HUES6 (cell line): ENCODE results near the gene CDKN1B.

ENCODE experiments used
- H3K27ac ChIP-seq: 2 replicates; pipeline ENCODE4 v1.7.0; 2013; ENCODE audit warnings: low read depth, mild to moderate bottlenecking, low read length, inconsistent platforms
- H3K27me3 ChIP-seq: 2 replicates; pipeline ENCODE4 v1.6.1; 2013; ENCODE audit warnings: low read length; ENCODE audit not compliant: control insufficient read depth, insufficient read depth
- H3K36me3 ChIP-seq: 2 replicates; pipeline ENCODE4 v1.6.1; 2013; ENCODE audit warnings: low read length; ENCODE audit not compliant: control insufficient read depth, insufficient read depth
- H3K4me1 ChIP-seq: 2 replicates; pipeline ENCODE4 v1.6.1; 2013; ENCODE audit warnings: low read length; ENCODE audit not compliant: control insufficient read depth, insufficient read depth
- H3K4me3 ChIP-seq: 2 replicates; pipeline ENCODE4 v1.5.1; 2013; ENCODE audit warnings: low read depth, low read length
- H3K9ac ChIP-seq: one replicate; pipeline ENCODE4 v1.6.1; 2013; ENCODE audit warnings: mild to moderate bottlenecking, low read length
- H3K9me3 ChIP-seq: 2 replicates; pipeline ENCODE4 v1.6.1; 2013; ENCODE audit warnings: low read depth, low read length; ENCODE audit not compliant: control insufficient read depth, insufficient read depth

CDKN1B gene

DNA sequence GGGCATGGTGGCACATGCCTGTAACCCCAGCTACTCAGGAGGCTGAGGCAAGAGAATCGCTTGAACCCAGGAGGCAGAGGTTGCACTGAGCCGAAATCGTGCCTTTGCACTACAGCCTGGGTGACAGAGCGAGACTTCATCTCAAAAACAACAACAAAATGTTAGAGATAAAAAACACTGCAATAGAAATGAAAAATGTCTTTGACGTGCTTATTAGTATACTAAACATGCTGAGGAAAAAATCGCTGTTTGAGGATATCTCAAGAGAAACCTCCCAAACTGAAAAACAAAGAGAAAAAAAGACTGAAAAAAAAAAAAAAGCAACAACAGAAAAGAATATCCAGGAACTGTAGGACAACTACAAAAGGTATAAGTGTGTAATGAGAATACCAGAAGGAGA, 53.1 kb downstream of the CDKN1B start:
- H3K36me3 ChIP-seq, result no peaks in the 10 kb centered on the region
- H3K27ac ChIP-seq, result no peak overlapping the region
- H3K9me3 ChIP-seq, result no peaks in the 10 kb centered on the region
- no peak overlapping the region for H3K4me3 ChIP-seq
- H3K27me3 ChIP-seq, result no peaks in the 10 kb centered on the region
- no peaks in the 10 kb centered on the region for H3K4me1 ChIP-seq
- no peak overlapping the region for H3K9ac ChIP-seq
